HCT116 (cell line): ENCODE measurements around the gene INTS2. TPM values are rescaled to one million over a fixed set of nuclear protein-coding genes. Genes with fewer than 3 reads are reported as not detected.

ENCODE experiments used
- ATAC-seq: fragments of 200-7000 bp; cut with Tn5 transposase; 2 replicates; pipeline ENCODE4 v1.9.1; 2020; ENCODE audit warnings: mild to moderate bottlenecking, moderate library complexity
- BruUV-seq: library from RNA; stranded (reverse); fragments of 400-500 nt; replicated peaks from 2 replicates; lab custom pipeline; 2021; lab: Mats Ljungman, UMichigan
- CTCF ChIA-PET: fragments of 300-600 bp; sonication (Branson Sonifier 250); formaldehyde crosslinking; loops from one replicate; lab custom pipeline; 2021; ENCODE audit warnings: antibody characterized with exemption; lab: Charles Lee
- POLR2A ChIA-PET: fragments of 300-600, 350-600 bp; sonication (Branson Sonifier 250); formaldehyde crosslinking; loops from one replicate; lab custom pipeline; 2021; ENCODE audit warnings: antibody characterized with exemption; lab: Charles Lee
- RAD21 ChIA-PET, 2 experiments: fragments of 300-600 bp; sonication (Branson Sonifier 250); formaldehyde crosslinking; loops; one replicate each; lab custom pipeline; 2023; ENCODE audit warnings: low total read pairs in 2 of 2; ENCODE audit not compliant: uncharacterized antibody in 2 of 2, unreplicated experiment in 2 of 2, low non-redundant PET in 1 of 2; lab: Charles Lee
- DNase-seq: peaks from one replicate; pipeline ENCODE4 v3.0.0-alpha.2; 2010; ENCODE audit warnings: low read depth, low spot score
- H2AFZ ChIP-seq: fragments of 200-600 bp; shearing (Covaris generic), sonication (generic); 2 replicates; pipeline ENCODE4 v1.6.1; 2017; ENCODE audit warnings: low read depth, mixed run types, mixed read lengths, antibody characterized with exemption, low read length; ENCODE audit not compliant: poor library complexity, severe bottlenecking
- H3K27ac ChIP-seq: 2 replicates; pipeline ENCODE4 v1.5.1; 2012; ENCODE audit warnings: low read depth, low read length
- H3K27me3 ChIP-seq: fragments of 200-600 bp; sonication (generic); 2 replicates; pipeline ENCODE4 v1.6.1; 2016; ENCODE audit warnings: mixed run types, low read length, mixed read lengths; ENCODE audit not compliant: insufficient read depth
- H3K36me3 ChIP-seq, 2 experiments: fragments of 200-500 bp in 1 of 2; fragments of 200-600 bp in 1 of 2; sonication (Bioruptor generic) in 1 of 2; sonication (generic) in 1 of 2; 2 replicates each; pipeline versions ENCODE4 v1.5.1 to v1.6.1; 2014 to 2016; ENCODE audit warnings: low read length in 2 of 2, inconsistent platforms in 1 of 2, mixed read lengths in 1 of 2, mixed run types in 1 of 2; ENCODE audit not compliant: insufficient read depth in 2 of 2, control insufficient read depth in 1 of 2
- H3K4me1 ChIP-seq, 2 experiments: fragments of 200-600 bp in 1 of 2; sonication (generic) in 1 of 2; 2 replicates each; pipeline versions ENCODE4 v1.5.1 to v1.6.1; 2012 to 2017; ENCODE audit warnings: low read length in 2 of 2, inconsistent platforms in 1 of 2, mild to moderate bottlenecking in 1 of 2, mixed read lengths in 1 of 2, mixed run types in 1 of 2, moderate library complexity in 1 of 2; ENCODE audit not compliant: insufficient read depth in 2 of 2, control insufficient read depth in 1 of 2
- H3K4me2 ChIP-seq: fragments of 200-600 bp; sonication (generic); 2 replicates; pipeline ENCODE4 v1.6.1; 2017; ENCODE audit warnings: mixed run types, low read length, mixed read lengths
- H3K4me3 ChIP-seq, 2 experiments: fragments of 200-600 bp in 1 of 2; sonication (generic) in 1 of 2; replicated peaks in 1 of 2; 2 replicates each; pipeline ENCODE4 v1.5.1; 2011 to 2016; ENCODE audit warnings: low read length in 2 of 2, control low read depth in 1 of 2, low read depth in 1 of 2, mild to moderate bottlenecking in 1 of 2, mixed read lengths in 1 of 2, mixed run types in 1 of 2
- H3K79me2 ChIP-seq: fragments of 200-600 bp; sonication (generic); 2 replicates; pipeline ENCODE4 v1.6.1; 2017; ENCODE audit warnings: mild to moderate bottlenecking, mixed run types, low read length, moderate library complexity, mixed read lengths; ENCODE audit not compliant: insufficient read depth
- H3K9ac ChIP-seq: fragments of 200-600 bp; sonication (generic); 2 replicates; pipeline ENCODE4 v1.6.1; 2016; ENCODE audit warnings: low read length, mixed read lengths
- H3K9me2 ChIP-seq: fragments of 200-600 bp; sonication (generic), shearing (Covaris generic); 2 replicates; pipeline ENCODE4 v1.6.1; 2017; ENCODE audit warnings: mixed run types, mild to moderate bottlenecking, moderate library complexity; ENCODE audit not compliant: insufficient read depth
- H3K9me3 ChIP-seq, 2 experiments: fragments of 200-500 bp in 1 of 2; fragments of 200-600 bp in 1 of 2; sonication (Bioruptor generic) in 1 of 2; sonication (generic) in 1 of 2; 2 replicates each; pipeline ENCODE4 v1.6.1; 2014 to 2017; ENCODE audit warnings: low read length in 2 of 2, mixed read lengths in 2 of 2, inconsistent platforms in 1 of 2, low read depth in 1 of 2, mild to moderate bottlenecking in 1 of 2, mixed run types in 1 of 2, moderate library complexity in 1 of 2; ENCODE audit not compliant: control insufficient read depth in 1 of 2, insufficient read depth in 1 of 2
- H4K20me1 ChIP-seq: fragments of 200-600 bp; sonication (generic), shearing (Covaris generic); 2 replicates; pipeline ENCODE4 v1.6.1; 2017; ENCODE audit warnings: mixed run types, mild to moderate bottlenecking, moderate library complexity; ENCODE audit not compliant: insufficient read depth
- CEBPB ChIP-seq: IDR thresholded peaks from 2 replicates; pipeline ENCODE4 v1.6.1; 2012; ENCODE audit warnings: low read depth
- ELF1 ChIP-seq: IDR thresholded peaks from 2 replicates; pipeline ENCODE4 v1.6.1; 2012; ENCODE audit warnings: low read depth, borderline replicate concordance
- EZH2 ChIP-seq: fragments of 200-600 bp; sonication (generic); IDR thresholded peaks from 2 replicates; pipeline ENCODE4 v1.6.1; 2017; ENCODE audit warnings: antibody characterized with exemption, mixed run types
- FOSL1 ChIP-seq: IDR thresholded peaks from 2 replicates; pipeline ENCODE4 v1.6.1; 2012; ENCODE audit warnings: low read depth
- JUND ChIP-seq: IDR thresholded peaks from 2 replicates; pipeline ENCODE4 v1.6.1; 2012
- POLR2A ChIP-seq: IDR thresholded peaks from 2 replicates; pipeline ENCODE4 v1.7.0; 2011; ENCODE audit warnings: borderline replicate concordance; ENCODE audit not compliant: insufficient read depth, insufficient read length; ENCODE audit errors: extremely low read depth
- POLR2AphosphoS5 ChIP-seq: IDR thresholded peaks from 2 replicates; pipeline ENCODE4 v1.6.1; 2011; ENCODE audit warnings: mild to moderate bottlenecking, low read depth, low read length, moderate library complexity
- RAD21 ChIP-seq: IDR thresholded peaks from 2 replicates; pipeline ENCODE4 v1.6.1; 2012; ENCODE audit warnings: low read depth, mild to moderate bottlenecking
- intact Hi-C: fragments of 100-400 bp; cut with micrococcal nuclease; formaldehyde crosslinking; loops from 2 replicates; pipeline ENCODE4 v1.10.0; 2022
- total RNA-seq: library from RNA; stranded (reverse); gene quantifications from one replicate; pipeline ENCODE4 v1.2.1, GENCODE V29; 2021; ENCODE audit not compliant: unreplicated experiment
- TF ChIP-seq, protein P1 (sequence below): IDR thresholded peaks from 2 replicates; pipeline ENCODE4 v1.6.1; 2011; ENCODE audit warnings: mild to moderate bottlenecking, low read length, moderate library complexity; ENCODE audit not compliant: insufficient replicate concordance; ENCODE audit errors: extremely low read depth
- TF ChIP-seq, protein P2 (sequence below): IDR thresholded peaks from 2 replicates; pipeline ENCODE4 v1.6.1; 2012
- TF ChIP-seq, protein P3 (sequence below): IDR thresholded peaks from 2 replicates; pipeline ENCODE4 v1.6.1; 2012

The INTS2 gene
- total RNA-seq, 1 experiment from 2014 or later: 40.5 TPM

DNA sequence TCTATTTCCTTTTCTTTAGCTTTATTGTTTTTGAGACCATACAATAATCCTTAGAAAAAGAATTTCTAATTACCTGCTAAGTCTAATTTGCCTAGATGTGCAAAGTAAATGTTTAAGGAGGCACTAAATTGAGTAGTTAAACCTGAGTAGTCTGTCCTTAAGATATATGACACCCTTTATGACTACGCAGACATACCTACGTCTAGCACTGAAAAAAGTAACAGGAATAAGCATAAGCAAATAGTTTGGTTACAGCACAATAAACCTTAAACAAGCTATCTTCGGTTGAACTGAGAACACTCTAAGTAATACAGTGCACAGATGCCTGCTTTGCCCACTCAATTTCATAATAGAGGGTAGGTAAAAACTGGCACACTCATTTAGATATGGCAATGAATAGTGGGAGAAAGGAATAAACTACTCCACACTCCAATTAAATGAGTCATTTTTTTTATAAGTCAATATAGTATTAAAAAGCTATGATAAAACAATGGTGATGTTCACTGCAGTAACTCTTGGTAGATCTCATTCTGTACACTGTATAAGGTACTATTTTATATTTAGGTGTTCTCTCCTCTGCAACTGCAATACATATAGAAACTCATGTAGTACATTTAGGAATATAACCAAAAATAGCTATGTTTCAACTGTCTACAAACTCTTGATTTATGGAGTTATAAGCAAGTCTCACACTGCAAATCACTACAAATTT, 19.7 kb upstream of the INTS2 start:
- DNase-seq: no peak
- no peaks in the 10 kb centered on the region for H3K4me1 ChIP-seq
- H3K27ac ChIP-seq: no peak overlapping the region
- H3K79me2 ChIP-seq: no peaks in the 10 kb centered on the region
- BruUV-seq: no TSS peak
- H3K4me2 ChIP-seq: no peak overlapping the region
- H3K36me3 ChIP-seq: peaks cover 52 to 78% of the 10 kb centered on the region in 2 experiments
- TF ChIP-seq CEBPB: no peak
- TF ChIP-seq, protein P1, sequence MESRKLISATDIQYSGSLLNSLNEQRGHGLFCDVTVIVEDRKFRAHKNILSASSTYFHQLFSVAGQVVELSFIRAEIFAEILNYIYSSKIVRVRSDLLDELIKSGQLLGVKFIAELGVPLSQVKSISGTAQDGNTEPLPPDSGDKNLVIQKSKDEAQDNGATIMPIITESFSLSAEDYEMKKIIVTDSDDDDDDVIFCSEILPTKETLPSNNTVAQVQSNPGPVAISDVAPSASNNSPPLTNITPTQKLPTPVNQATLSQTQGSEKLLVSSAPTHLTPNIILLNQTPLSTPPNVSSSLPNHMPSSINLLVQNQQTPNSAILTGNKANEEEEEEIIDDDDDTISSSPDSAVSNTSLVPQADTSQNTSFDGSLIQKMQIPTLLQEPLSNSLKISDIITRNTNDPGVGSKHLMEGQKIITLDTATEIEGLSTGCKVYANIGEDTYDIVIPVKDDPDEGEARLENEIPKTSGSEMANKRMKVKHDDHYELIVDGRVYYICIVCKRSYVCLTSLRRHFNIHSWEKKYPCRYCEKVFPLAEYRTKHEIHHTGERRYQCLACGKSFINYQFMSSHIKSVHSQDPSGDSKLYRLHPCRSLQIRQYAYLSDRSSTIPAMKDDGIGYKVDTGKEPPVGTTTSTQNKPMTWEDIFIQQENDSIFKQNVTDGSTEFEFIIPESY: no peak
- TF ChIP-seq, protein P2, sequence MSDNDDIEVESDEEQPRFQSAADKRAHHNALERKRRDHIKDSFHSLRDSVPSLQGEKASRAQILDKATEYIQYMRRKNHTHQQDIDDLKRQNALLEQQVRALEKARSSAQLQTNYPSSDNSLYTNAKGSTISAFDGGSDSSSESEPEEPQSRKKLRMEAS: no peak
- TF ChIP-seq FOSL1: no peak
- no peak for TF ChIP-seq EZH2
- TF ChIP-seq POLR2AphosphoS5: no peak
- no peak for TF ChIP-seq JUND
- no peak for TF ChIP-seq ELF1
- TF ChIP-seq, protein P3, sequence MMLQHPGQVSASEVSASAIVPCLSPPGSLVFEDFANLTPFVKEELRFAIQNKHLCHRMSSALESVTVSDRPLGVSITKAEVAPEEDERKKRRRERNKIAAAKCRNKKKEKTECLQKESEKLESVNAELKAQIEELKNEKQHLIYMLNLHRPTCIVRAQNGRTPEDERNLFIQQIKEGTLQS: no peak
- no peak for TF ChIP-seq POLR2A
- no peak for TF ChIP-seq RAD21
- no peaks in the 10 kb centered on the region; the same call in 1 of the 2 replicates for H4K20me1 ChIP-seq
- ChIA-PET CTCF (interaction anchor here (2.1 kb wide), 1 partner anchor 162 kb away, joined by 9 read pairs; no protein-coding TSS in a partner anchor), RAD21 (no interaction called here), POLR2A (no interaction called here)
- no peak overlapping the region for H3K4me3 ChIP-seq
- no peak for ATAC-seq
- H3K9me2 ChIP-seq: no peaks in the 10 kb centered on the region
- H3K27me3 ChIP-seq: no peaks in the 10 kb centered on the region
- no peaks in the 10 kb centered on the region for H3K9me3 ChIP-seq
- intact Hi-C loops: no loop called here
- no peak overlapping the region for H2AFZ ChIP-seq
- no peak overlapping the region for H3K9ac ChIP-seq
